GM18951 (cell line): ENCODE results near the gene MRPL43.
"Not testable (repeated sequence)": the region's sequence is repeated elsewhere in the genome, so short reads cannot be mapped to it uniquely, and the experiment has no call there.

ENCODE experiments used
- POLR2A ChIP-seq: IDR thresholded peaks from 4 replicates; pipeline ENCODE4 v1.6.1; 2011; ENCODE audit warnings: mild to moderate bottlenecking; ENCODE audit not compliant: insufficient read length, insufficient read depth; ENCODE audit errors: extremely low read depth
- in situ Hi-C: fragments of 300-500 bp; cut with MboI; formaldehyde crosslinking; loops from one replicate; pipeline ENCODE4 v1.12.0; 2022; ENCODE audit warnings: low sequenced_read_pairs, mixed read lengths, inconsistent platforms; ENCODE audit not compliant: unreplicated experiment

Gene MRPL43

DNA sequence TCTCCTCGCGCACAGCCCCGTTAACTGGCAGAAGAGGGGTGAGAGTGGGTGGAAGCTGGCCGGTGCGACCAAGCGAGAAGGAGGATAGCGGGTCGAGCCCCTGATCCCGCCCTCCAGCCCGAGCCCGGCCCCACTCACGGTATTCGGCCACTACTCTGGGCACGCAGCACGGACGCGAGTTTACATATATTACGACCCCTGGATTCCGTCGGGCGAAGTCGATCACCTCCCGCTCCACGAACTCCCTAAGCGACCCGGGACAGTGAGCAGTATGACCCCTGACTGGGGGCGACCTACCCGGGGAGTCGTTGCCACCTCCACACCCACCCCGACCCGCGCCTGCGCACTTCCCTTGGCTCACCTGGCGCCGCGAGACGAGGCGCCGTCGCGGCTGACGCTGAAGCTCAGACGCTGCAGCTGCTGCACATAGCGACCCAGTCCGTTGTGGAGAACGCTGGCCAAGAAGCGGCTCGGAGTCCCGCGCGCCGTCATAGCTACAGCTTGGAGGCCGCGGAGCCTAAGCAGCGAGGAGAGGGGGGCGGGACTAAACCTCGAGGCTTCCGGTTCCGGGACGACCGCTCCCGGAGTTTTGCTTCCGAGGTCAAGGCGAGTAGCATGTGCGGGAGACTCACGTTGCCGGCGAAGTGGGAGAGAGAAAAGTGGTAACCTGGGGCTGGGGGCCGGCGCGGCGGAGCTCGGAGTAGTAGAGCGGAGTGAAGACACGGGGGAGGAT is at the start of gene MRPL43, which contains the start of gene TWNK:
MRPL43 (minus strand) TSS at position 546 of the 733 bp plus-strand sequence; CDS start at position 492, 54 bp downstream.
TWNK (plus strand) TSS at position 592 of the 733 bp plus-strand sequence. CDS start 668 bp downstream, outside the sequence.
- peak; percentile 83 for TF ChIP-seq POLR2A
- in situ Hi-C loops: no loop called here

DNA sequence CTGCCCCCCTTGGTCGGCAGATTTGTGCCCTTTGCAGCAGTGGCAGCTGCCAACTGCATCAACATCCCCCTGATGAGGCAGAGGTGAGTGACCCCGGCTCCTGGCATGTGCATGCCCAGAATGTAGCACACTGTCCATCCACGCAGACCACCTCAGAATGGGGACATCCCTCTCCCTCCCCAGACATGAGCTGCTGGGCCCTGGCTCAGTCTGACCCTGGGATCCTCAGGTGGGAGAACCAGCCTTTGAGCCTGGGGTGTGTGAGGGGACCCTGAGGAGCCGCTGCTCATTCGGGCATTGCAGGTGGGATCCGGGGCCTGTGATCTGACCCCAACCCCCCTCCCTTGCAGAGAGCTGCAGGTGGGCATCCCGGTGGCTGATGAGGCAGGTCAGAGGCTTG is 49.4 kb upstream of the MRPL43 start:
- no peak for TF ChIP-seq POLR2A
- in situ Hi-C loops: no loop called here

DNA sequence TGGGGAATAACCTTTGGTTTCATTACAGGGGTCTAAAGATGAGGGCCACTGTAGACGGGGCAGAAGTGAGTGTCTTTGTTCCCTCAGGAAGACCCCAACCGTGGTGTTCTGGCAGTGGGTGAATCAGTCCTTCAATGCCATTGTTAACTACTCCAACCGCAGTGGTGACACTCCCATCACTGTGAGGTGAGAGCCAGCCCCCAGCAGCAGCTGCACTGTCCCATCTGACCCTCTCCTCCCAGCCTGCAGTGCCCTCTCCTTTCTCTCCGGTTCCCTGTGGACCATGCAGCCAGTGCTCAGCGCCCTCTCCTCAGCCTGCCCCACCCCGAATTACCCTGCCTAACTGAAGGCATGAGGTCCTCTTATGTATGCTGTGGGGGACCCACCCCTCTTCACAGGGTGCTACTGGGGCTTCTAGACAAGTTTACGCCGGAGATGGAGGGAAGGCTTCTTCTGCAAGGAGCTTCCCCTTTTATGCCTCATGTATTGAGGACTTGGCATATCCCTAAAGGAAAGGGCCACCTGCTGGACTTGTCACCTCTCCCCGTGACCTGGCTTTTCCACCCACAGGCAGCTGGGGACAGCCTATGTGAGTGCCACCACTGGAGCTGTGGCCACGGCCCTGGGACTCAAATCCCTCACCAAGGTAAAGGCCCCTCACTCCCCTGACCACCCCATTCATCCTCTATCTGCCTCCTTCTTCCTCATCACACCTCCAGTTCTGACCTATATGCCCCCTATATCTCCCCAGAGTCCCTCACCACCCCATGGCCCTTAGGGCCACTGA is 48.8 kb upstream of the MRPL43 start:
- TF ChIP-seq POLR2A: no peak
- in situ Hi-C loops: no loop called here

- no peak for TF ChIP-seq POLR2A
- in situ Hi-C loops: no loop called here
Observed at GRCh38 chr10:101035314-101035713, 48.0 kb upstream of the MRPL43 start.

DNA sequence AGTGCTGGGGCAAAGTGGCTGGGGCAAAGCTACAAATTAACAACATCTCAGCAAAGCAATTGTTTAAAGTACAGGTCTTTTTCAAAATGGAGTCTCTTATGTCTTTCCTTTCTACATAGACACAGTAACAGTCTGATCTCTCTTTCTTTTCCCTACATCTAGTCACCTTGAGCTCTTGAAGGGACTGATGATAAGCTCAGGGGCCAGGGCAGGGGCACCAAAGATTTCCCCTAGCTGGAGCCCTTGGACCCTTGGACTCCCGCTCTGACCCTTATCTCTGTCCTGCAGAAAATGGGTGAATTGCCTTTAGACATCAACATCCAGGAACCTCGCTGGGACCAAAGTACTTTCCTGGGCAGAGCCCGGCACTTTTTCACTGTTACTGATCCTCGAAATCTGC is 47.1 kb upstream of the MRPL43 start:
- in situ Hi-C loops: not testable (repeated sequence)

DNA sequence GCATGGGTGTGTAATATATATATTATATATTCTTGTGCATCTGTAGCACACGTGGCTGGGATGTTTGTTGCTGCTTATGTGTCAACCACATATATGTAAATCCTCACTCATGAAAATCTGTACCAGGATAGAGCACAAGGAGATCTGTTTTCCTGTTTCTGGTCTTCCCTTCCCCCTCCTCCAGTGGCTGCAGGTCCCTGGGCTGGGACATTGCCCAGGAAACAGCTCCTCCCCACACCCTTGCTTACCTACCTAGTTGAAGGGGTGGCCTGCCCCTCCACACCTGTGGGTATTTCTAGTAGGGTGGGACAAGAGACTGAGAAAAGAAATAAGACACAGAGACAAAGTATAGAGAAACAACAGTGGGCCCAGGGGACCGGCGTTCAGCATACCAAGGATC is 46.0 kb upstream of the MRPL43 start:
- in situ Hi-C loops: no loop called here
- TF ChIP-seq POLR2A: no peak

DNA sequence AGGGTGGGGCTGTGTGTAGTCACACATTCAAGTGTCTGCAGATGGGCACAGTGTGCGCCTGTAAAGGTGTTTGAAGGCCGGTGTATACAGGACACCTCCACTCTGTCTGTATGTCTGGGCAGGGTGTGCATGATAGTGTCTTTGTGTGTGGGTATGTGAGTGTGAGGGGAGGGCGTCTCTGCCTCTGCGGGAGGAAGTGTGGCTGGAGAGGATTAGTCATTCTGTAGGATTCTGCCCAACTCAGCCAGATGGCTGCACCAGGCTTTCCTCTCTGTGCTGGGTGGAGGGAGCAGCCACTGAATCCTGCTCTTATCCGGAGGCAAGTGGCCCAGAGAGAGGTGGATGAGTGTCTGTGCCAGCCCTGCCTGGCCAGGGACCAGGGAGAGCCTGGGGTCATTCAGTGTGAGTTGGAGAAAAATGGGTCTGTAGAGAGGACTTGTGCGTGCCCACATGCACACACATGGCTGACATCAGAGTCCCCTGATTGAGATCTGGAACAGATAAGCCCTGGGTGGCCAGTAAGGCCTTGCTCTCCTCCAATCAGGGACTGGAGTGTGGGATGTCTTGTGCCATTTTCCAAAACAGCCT is 45.4 kb upstream of the MRPL43 start:
- in situ Hi-C loops: no loop called here
- no peak for TF ChIP-seq POLR2A

GRCh38 chr10:101031796-101032636 is 44.7 kb upstream of the MRPL43 start:
- in situ Hi-C loops: no loop called here
- TF ChIP-seq POLR2A: no peak

GRCh38 chr10:101031128-101031795 is 44.0 kb upstream of the MRPL43 start, which contains the start of the genes PDZD7 and SFXN3:
Gene PDZD7 (minus strand): TSS chr10:101031129. CDS start chr10:101030219, 910 bp downstream.
Gene SFXN3 (plus strand): TSS chr10:101031234. CDS start chr10:101034695, 3,461 bp downstream.
- no peak for TF ChIP-seq POLR2A
- in situ Hi-C loops: no loop called here

DNA sequence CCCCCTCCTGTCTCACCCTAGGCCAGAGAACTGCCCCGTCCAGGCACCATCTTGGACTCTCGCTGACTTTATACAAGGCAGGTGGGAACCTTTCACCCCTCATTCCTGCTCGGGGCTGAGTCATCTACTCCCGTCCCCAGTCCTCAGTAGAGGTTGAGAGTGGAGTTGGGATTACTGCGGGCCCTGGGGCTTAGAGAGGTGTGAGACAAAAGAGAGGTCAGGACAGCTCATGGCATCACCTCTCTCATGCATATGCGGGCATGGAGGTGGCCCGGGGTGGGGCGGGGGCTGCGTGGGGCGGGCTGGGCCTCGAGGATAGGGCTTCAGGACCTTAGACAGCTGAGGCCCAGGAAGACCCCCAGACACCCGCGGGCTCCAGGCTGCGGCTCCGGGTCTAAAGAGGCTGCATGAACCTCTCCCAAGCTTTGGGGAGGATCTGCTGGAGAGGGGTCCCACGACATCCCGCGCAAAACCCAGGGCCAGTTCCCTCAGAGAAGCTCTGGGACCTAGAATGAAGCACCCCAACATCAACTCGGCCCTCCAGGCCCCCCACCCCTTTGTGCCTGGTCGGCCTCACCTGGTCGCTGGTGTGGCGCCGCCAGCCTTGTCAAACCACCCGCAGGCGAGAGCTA is 43.3 kb upstream of the MRPL43 start:
- TF ChIP-seq POLR2A: no peak
- in situ Hi-C loops: no loop called here

GRCh38 chr10:101029520-101030295 is 42.4 kb upstream of the MRPL43 start:
- in situ Hi-C loops: no loop called here
- TF ChIP-seq POLR2A: no peak
